WTC11 (cell line): Measurements from ENCODE around the gene PLEKHA3. TPM values are rescaled to one million over a fixed set of nuclear protein-coding genes. Genes with fewer than 3 reads are reported as not detected.

Source experiments
- ATAC-seq: fragments of 200-7000 bp; cut with Tn5 transposase; 2 replicates; pipeline ENCODE4 v1.10.0; 2021; ENCODE audit warnings: mild to moderate bottlenecking, moderate library complexity
- CTCF ChIA-PET: fragments of 300-600 bp; sonication (Branson Sonifier 250); formaldehyde crosslinking; loops from one replicate; lab custom pipeline; 2021; ENCODE audit warnings: antibody characterized with exemption; lab: Charles Lee
- POLR2A ChIA-PET: fragments of 350-600 bp; sonication (Branson Sonifier 250); formaldehyde crosslinking; loops from one replicate; lab custom pipeline; 2021; ENCODE audit warnings: antibody characterized with exemption; lab: Charles Lee
- DNase-seq: peaks from one replicate; pipeline ENCODE4 v3.0.0; 2021; ENCODE audit warnings: low spot score
- H3K27ac Mint-ChIP-seq: 2 replicates; pipeline ENCODE4 v1.8.0; 2021; ENCODE audit warnings: mixed read lengths
- H3K27me3 Mint-ChIP-seq: 2 replicates; pipeline ENCODE4 v1.8.0; 2021; ENCODE audit warnings: low read depth, mild to moderate bottlenecking, moderate library complexity, mixed read lengths
- H3K36me3 Mint-ChIP-seq: 2 replicates; pipeline ENCODE4 v1.8.0; 2021; ENCODE audit warnings: mixed read lengths
- H3K4me1 Mint-ChIP-seq: 2 replicates; pipeline ENCODE4 v1.8.0; 2022; ENCODE audit warnings: mixed read lengths
- H3K4me3 Mint-ChIP-seq: 2 replicates; pipeline ENCODE4 v1.8.0; 2021; ENCODE audit warnings: mild to moderate bottlenecking, moderate library complexity, mixed read lengths
- H3K9me3 Mint-ChIP-seq: 2 replicates; pipeline ENCODE4 v1.8.0; 2021; ENCODE audit warnings: mixed read lengths
- ATF2 ChIP-seq: sonication (generic); formaldehyde crosslinking; IDR thresholded peaks from 2 replicates; pipeline ENCODE4 v1.8.1; 2022; ENCODE audit warnings: low read depth, missing genetic modification reagents, borderline replicate concordance
- CBFB ChIP-seq: sonication (generic); formaldehyde crosslinking; IDR thresholded peaks from 2 replicates; pipeline ENCODE4 v1.8.1; 2022; ENCODE audit warnings: mild to moderate bottlenecking, low read depth, missing genetic modification reagents
- CTCF ChIP-seq: fragments of 200-600 bp; IDR thresholded peaks from 2 replicates; pipeline ENCODE4 v1.8.0; 2022; ENCODE audit warnings: antibody characterized with exemption
- FOXJ3 ChIP-seq: sonication (generic); formaldehyde crosslinking; IDR thresholded peaks from 2 replicates; pipeline ENCODE4 v1.9.0; 2021; ENCODE audit warnings: missing genetic modification reagents, mild to moderate bottlenecking, borderline replicate concordance
- FOXP4 ChIP-seq: sonication (generic); formaldehyde crosslinking; IDR thresholded peaks from 2 replicates; pipeline ENCODE4 v1.8.0; 2022; ENCODE audit warnings: mild to moderate bottlenecking, missing genetic modification reagents
- GABPB1 ChIP-seq: sonication (generic); formaldehyde crosslinking; IDR thresholded peaks from 2 replicates; pipeline ENCODE4 v1.8.1; 2023; ENCODE audit warnings: mild to moderate bottlenecking, missing genetic modification reagents
- GTF2I ChIP-seq: fragments of 250-450 bp; sonication (Bioruptor Pico); conservative IDR thresholded peaks from 2 replicates; pipeline ENCODE4 v1.4.0; 2021; ENCODE audit warnings: mild to moderate bottlenecking
- HMGA2 ChIP-seq: fragments of 250-450 bp; sonication (Bioruptor Pico); IDR thresholded peaks from 2 replicates; pipeline ENCODE4 v1.4.0; 2021; ENCODE audit warnings: mild to moderate bottlenecking, moderate library complexity
- HMGXB4 ChIP-seq: sonication (generic); formaldehyde crosslinking; IDR thresholded peaks from 2 replicates; pipeline ENCODE4 v1.8.1; 2023; ENCODE audit warnings: mild to moderate bottlenecking, moderate library complexity, missing genetic modification reagents
- JAZF1 ChIP-seq: fragments of 250-450 bp; sonication (Bioruptor Pico); IDR thresholded peaks from 2 replicates; pipeline ENCODE4 v1.9.0; 2021; ENCODE audit warnings: moderate library complexity, mild to moderate bottlenecking, inconsistent platforms
- KAT7 ChIP-seq: sonication (generic); formaldehyde crosslinking; IDR thresholded peaks from 2 replicates; pipeline ENCODE4 v1.8.1; 2023; ENCODE audit warnings: missing genetic modification reagents, mild to moderate bottlenecking, borderline replicate concordance
- MAX ChIP-seq: sonication (generic); formaldehyde crosslinking; IDR thresholded peaks from 2 replicates; pipeline ENCODE4 v1.8.0; 2022; ENCODE audit warnings: mild to moderate bottlenecking, missing genetic modification reagents
- NFE2L1 ChIP-seq: sonication (generic); formaldehyde crosslinking; IDR thresholded peaks from 2 replicates; pipeline ENCODE4 v1.8.1; 2023; ENCODE audit warnings: missing genetic modification reagents
- SMAD3 ChIP-seq: sonication (generic); formaldehyde crosslinking; IDR thresholded peaks from 2 replicates; pipeline ENCODE4 v1.8.0; 2022; ENCODE audit warnings: missing genetic modification reagents, mild to moderate bottlenecking, borderline replicate concordance
- SMAD4 ChIP-seq: sonication (generic); formaldehyde crosslinking; IDR thresholded peaks from 2 replicates; pipeline ENCODE4 v1.8.0; 2022; ENCODE audit warnings: mild to moderate bottlenecking, missing genetic modification reagents
- TEAD4 ChIP-seq: sonication (generic); formaldehyde crosslinking; IDR thresholded peaks from 2 replicates; pipeline ENCODE4 v1.8.0; 2022; ENCODE audit warnings: mild to moderate bottlenecking, missing genetic modification reagents
- ZNF281 ChIP-seq: sonication (generic); formaldehyde crosslinking; IDR thresholded peaks from 2 replicates; pipeline ENCODE4 v1.8.0; 2023; ENCODE audit warnings: mild to moderate bottlenecking, missing genetic modification reagents
- ZNF512 ChIP-seq: sonication (generic); formaldehyde crosslinking; IDR thresholded peaks from 2 replicates; pipeline ENCODE4 v1.8.1; 2022; ENCODE audit warnings: missing genetic modification reagents, borderline replicate concordance
- total RNA-seq: library from RNA; stranded (reverse); gene quantifications from 3 replicates; pipeline ENCODE4 v1.2.3, GENCODE V29; 2021

The PLEKHA3 gene
- total RNA-seq, 1 experiment from 2014 or later, result 18.7 TPM

GRCh38 chr2:178478130-178478438 is 2.2 kb upstream of the PLEKHA3 start:
- ATAC-seq, result no peak
- peak overlapping the region; percentile 94 for H3K4me3 Mint-ChIP-seq
- no peak for TF ChIP-seq KAT7 (CRISPR knock-in tag)
- 0 out of 2 replicates have a peak, but pooled peaks have one; percentile 14 for TF ChIP-seq HMGXB4 (CRISPR knock-in tag)
- TF ChIP-seq, all 79 proteins: peak for 1
- Mint-ChIP-seq H3K27ac (peak overlapping the region; percentile 99), H3K9me3 (no peaks in the 10 kb centered on the region), H3K36me3 (no peaks in the 10 kb centered on the region), H3K4me1 (peaks cover 28% of the 10 kb centered on the region), H3K27me3 (no peaks in the 10 kb centered on the region; the same call in 1 of the 2 replicates)
- POLR2A ChIA-PET, result interaction anchor here (0.6 kb wide), 1 partner anchor 27 kb away, joined by 3 read pairs; the partner anchor contains the start of genes PJVK and PRKRA
- DNase-seq, result no peak
- CTCF ChIA-PET, result interaction anchor here (1.1 to 1.5 kb wide), 2 partner anchors 20 to 223 kb away, joined by 3 to 4 read pairs; no protein-coding TSS in a partner anchor

GRCh38 chr2:178478439-178479274 is 1.6 kb upstream of the PLEKHA3 start, which contains the start of gene FKBP7:
FKBP7 (minus strand) TSS chr2:178478600; CDS start chr2:178478499, 101 bp downstream.
- ATAC-seq (peak; percentile 57), DNase-seq (peak; percentile 80)
- Mint-ChIP-seq H3K36me3 (no peaks in the 10 kb centered on the region), H3K4me3 (peak within 1 kb of the TSS; percentile 94), H3K27me3 (no peaks in the 10 kb centered on the region; the same call in 1 of the 2 replicates), H3K4me1 (peaks cover 28% of the 10 kb centered on the region), H3K9me3 (no peaks in the 10 kb centered on the region), H3K27ac (peak within 1 kb of the TSS; percentile 99)
- POLR2A ChIA-PET, result interaction anchor here (0.6 to 1.0 kb wide), 2 partner anchors 27 to 44 kb away, joined by 3 read pairs; partner anchors contain the start of genes PJVK and PRKRA
- CTCF ChIA-PET, result interaction anchor here (0.6 to 2.1 kb wide), 12 partner anchors 20 to 649 kb away, joined by 3 to 14 read pairs (median 3); partner anchors contain the start of genes PJVK and PRKRA
- 0 out of 2 replicates have a peak, but pooled peaks have one; percentile 56 for TF ChIP-seq HMGXB4 (CRISPR knock-in tag)
- TF ChIP-seq ZNF512 (CRISPR knock-in tag), result no peak
- no peak for TF ChIP-seq ATF2
- peak; percentile 26; the same call in 1 of the 2 replicates for TF ChIP-seq FOXP4 (CRISPR knock-in tag)
- 0 out of 2 replicates have a peak, but pooled peaks have one; percentile 49 for TF ChIP-seq NFE2L1
- TF ChIP-seq FOXJ3 (CRISPR knock-in tag), result no peak
- TF ChIP-seq SMAD4 (CRISPR knock-in tag), result no peak
- TF ChIP-seq ZNF281, result no peak
- no peak for TF ChIP-seq GTF2I (CRISPR knock-in tag)
- 0 out of 2 replicates have a peak, but pooled peaks have one; percentile 32 for TF ChIP-seq SMAD3
- TF ChIP-seq CBFB (CRISPR knock-in tag), result no peak
- TF ChIP-seq TEAD4 (CRISPR knock-in tag), result no peak
- no peak for TF ChIP-seq JAZF1 (CRISPR knock-in tag)
- no peak for TF ChIP-seq CTCF
- no peak for TF ChIP-seq HMGA2 (CRISPR knock-in tag)
- TF ChIP-seq GABPB1 (CRISPR knock-in tag), result peak; percentile 39; the same call in 1 of the 2 replicates
- peak; percentile 47; the same call in 1 of the 2 replicates for TF ChIP-seq MAX (CRISPR knock-in tag)
